Mucosa of gallbladder (tissue), 1 donor: ENCODE measurements around the gene MPRIP. TPM values are rescaled to one million over a fixed set of nuclear protein-coding genes. Genes with fewer than 3 reads are reported as not detected.

ENCODE experiments used
- DNase-seq: peaks from one replicate; pipeline ENCODE4 v3.0.0-alpha.2; 2020; ENCODE audit warnings: low spot score
- total RNA-seq: library from RNA; stranded (reverse); gene quantifications from one replicate; pipeline ENCODE4 v1.2.1, GENCODE V29; 2021
- donor health status: DM: no; HTN: no; CAD: no.

The MPRIP gene
- total RNA-seq, 1 donor from 2014 or later, result 263 TPM

DNA sequence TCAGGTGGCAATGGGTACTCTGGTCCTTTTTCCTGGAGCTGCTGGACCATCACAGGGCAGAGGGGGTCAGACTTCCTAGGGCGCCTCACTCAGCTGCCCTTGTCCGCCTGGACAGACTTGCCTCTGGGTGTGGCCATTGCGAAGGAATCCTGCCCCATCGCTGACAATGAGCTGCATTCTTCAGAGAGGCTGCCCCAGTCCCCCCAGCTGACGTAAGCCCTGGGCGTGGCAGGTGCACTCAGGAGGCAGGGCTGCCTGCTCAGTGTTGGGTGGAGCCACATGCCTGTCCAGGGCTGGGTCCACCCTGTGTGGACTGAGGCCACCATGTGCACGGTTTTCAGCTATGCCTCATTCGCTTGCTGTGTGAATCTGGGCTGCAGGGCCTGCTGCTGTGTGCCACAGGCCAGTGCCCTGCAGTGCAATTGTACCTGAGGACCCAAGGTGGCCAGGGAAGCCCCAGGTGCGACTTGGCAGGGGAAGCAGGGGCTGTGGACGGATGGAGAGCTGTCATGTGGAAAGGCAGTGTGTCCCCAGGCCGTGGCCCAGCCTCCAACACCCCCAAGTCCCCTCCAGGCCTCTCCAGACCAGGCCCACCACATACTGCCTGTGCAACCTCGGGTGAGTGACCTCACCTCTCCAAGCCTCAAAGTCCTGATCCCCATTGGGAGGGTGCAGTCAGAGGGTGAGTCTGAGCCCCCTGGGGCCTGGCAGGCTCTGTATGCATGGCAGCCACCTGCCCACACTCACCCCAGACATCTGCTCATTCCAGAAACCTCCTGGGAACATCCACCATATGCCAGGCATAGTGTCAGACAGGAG lies 14.0 kb upstream of the MPRIP start:
- peak; percentile 94 for DNase-seq

- DNase-seq, result no peak
Measured at GRCh38 chr17:17028878-17029535, 13.2 kb upstream of the MPRIP start.

- no peak for DNase-seq
Measured at GRCh38 chr17:17029938-17030337, 12.3 kb upstream of the MPRIP start.

GRCh38 chr17:17030515-17031211 lies 11.6 kb upstream of the MPRIP start:
- no peak for DNase-seq

DNA sequence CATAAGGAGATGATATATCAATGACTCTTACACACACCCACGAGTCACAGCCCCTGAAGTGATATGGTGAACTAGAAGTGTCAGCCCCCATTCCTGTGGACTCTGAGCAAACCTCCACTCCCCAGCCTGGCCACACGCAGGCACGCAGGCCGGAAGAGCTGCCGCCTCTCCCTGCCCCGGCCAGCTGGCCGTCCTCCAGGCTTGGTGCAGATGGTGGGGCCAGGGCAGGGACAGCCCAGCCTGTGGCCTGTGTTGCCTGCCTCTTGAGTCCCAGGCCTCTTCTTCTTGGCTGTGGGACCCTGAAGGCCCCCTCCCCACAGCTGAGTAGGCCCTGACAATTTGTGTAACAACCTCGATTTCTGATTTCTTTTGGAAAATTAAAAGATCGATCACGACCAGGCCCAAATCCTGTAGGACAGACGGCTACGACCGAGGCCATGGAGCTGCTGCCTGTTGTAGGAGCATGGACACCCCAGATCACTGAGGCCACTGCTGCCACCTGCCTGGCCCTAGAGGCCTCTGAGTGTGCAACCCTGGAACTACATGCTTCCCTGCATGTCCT lies 10.0 kb upstream of the MPRIP start:
- peak; percentile 67 for DNase-seq

GRCh38 chr17:17033466-17033865 lies 8.8 kb upstream of the MPRIP start:
- DNase-seq, result no peak

GRCh38 chr17:17034026-17034425 lies 8.2 kb upstream of the MPRIP start:
- no peak for DNase-seq

DNA sequence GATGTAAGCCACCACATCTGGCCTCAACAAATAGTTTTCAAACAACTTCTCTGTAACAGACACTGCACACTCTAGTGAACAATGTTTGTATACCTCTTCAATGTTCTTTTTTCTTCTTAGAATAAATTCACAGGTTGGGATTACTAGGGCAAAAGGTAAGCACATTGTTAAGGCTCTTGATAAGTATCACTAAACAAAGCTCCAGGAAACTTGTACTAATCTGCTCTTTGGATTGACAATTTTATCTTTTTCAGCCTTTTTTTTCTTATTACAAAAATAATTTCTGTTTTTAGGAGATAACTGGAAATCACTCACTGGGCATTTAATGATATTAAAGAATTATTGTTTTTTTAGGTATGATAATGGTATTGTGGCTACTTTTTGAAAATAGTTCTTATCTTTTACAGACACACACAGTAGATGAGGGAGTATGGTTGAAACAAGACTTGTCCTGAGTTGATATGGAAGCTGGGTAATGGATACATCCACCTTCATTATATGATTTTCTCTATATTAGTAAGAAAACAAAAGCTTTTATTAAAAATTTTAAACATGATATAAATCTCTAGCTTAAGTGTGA lies 7.7 kb upstream of the MPRIP start:
- DNase-seq, result no peak

DNA sequence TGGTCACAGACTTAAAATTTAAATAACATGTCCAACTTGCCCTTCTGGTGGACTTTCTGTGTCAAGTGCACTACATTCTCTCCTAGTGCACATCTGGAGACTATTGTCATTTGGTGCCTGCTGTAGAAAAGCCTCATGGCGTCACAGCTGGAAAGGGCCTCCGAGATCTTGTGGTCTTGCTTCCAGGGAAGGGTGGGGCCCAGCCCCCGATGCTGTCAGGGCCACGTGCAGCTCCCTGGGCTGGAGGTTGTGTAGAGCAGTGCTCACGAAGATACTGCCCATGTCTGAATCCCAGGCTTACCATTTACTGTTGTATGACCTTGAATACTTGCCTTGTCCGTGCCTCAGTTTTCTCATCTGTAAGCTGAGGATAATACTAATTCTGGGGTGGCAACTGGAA lies 6.8 kb upstream of the MPRIP start:
- DNase-seq, result no peak

GRCh38 chr17:17035920-17036523 lies 6.2 kb upstream of the MPRIP start:
- no peak for DNase-seq

DNA sequence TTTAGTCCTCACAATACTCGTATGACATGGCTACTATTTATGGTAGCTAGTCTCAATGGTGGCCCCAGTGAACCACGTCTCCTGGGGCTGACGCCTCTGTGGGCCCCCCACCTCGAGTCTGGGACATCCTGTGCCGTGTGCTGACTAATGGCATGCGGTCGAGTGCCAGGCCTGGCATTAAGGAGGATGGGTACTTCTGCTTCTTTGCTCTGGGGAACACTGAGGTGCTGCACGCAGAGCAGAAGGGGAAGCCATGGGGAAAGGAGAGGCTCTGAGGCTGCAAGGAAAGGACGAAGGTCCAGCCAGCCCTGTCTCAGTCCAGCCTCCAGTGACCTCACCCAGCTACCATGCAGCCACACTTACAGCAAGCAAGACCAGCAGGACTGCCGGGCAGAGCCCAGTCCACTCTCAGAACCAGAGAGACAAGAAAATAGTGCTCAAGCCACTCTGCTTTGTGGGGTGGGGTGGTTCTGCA lies 5.7 kb upstream of the MPRIP start:
- DNase-seq, result no peak

DNA sequence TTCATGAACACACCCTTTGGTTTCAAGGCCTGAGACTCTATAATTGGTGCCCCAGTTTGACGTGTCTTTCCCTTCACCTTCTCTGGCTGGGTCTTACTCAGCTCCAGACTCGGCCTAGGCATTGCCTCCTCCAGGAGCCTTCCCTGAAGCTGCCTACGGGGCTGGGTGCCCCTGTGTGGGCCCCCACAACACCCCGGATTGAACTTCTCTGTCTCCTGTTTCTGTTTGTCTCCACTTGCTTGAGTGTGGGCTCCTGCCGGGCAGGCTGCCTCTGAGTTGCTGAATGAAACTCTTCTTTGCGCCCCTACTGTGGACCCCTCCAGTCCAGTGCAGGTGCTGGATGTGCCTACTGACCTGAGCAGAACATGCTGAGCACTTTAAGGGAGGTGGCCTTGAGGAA lies 2.3 kb upstream of the MPRIP start:
- DNase-seq, result no peak

GRCh38 chr17:17041018-17041521 lies 1.2 kb upstream of the MPRIP start:
- DNase-seq, result no peak

DNA sequence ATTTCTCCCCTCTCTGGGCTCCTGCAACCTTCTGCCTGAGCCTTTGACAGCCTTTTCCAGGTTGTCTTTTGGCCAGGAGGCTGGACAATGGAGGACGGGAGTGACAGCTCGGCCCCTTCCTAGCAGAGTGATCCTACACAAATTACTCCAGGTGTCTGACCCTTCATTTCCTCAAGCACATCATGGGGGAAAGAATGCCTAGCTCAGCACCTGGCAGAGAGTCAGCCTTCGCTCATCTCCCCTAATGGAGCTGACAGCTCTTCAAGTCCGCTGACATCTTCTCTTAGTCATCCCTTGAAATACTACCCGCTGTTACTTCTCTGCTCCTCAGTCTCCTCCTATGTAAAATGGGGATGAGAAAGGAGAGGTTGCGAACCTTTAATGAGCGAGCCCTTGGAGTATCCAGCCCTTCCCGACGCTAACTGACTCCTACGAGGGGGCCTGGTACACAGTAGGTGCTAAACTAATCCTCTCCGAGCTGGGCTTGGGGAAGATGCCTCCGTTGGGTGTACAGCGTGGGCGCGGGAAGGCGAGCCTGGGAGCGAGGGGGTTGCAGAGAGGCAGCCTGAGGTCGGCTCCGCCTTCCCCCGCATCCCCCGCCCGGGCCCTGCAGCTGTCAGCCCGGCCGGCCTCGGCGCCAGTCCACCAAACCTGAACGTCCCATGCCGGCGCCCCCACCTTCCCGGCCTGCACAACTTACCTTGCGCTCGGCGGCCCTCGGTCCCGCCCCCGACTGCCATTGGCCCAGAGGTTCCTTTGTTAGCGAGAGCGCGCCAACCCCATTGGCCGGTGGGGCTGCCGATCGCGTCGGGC lies 480 bp upstream of the MPRIP start:
- DNase-seq, result peak; percentile 99

GRCh38 chr17:17042851-17043460 lies 699 bp downstream of the MPRIP start:
- no peak for DNase-seq

DNA sequence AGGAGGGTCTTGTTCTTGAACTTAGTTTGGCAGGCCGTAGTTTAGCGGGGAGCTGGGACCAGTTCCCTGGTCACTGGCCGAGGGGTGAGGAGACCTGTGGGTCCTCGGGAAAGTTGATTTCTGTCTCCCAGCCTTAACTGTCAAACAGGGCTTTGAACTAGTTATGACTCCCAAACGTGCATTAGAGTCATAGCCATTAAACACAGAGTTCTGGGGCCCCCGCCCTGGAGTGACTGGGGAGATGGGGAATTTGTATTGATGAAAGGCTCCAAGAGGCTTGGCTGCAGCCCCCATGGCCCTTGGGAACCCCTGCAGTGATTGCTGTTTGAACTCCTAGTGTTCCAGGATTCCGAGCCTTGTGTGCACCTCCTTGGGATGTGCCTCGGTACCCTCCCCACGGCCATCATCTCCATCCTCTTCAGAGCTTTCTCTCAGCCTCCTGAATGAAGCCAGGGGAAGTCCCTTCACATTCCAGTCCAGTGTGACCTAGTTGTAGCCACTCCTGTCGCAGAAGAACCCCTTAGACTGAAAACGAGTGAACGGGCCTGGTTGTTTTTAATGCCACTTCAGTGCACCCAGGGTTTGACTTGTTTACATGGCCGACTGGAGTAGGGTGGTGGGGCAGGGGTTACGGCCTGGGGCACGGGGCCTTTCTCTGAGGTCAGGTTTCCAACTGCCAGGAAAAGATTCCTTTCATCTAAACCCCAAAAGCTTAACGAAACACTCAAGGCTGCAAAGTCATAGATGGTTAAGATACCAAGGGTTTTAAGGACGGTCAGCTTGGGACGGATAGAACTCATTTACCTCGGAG lies 1.4 kb downstream of the MPRIP start:
- no peak for DNase-seq

DNA sequence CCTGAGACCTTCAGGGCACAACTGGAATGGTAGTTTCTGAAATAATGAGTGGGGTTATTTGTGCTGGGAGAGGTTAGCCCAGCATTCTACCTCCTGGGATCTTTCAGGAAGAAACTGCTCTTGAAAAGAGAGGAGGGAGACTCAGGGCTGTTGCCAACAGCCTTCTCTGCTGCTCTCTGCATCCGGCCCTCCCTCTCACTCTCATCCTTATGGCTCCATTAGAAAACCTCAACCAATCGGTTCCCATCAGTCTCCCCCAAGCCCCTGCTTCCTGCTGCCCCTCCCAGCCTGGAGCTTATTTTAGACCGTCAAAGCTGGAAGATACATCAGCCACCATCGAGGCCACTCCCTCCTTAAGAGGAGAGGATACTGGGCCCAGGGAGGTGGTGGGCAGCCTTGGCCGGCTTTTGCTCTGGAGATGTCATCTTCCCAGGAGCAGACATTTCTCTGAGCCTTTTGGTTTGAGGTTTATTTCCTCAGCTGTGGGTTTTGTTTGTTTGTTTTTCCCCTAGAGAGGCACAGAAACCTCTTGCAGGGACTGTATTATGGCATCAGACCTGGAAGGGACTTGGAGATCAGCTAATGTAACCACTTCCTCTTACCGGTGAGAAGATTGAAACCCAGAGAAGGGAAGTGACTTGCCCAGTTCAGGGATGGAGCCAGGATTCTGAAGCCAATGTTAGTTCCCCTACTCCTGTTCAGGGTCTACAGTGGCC lies 2.7 kb downstream of the MPRIP start:
- DNase-seq, result no peak

GRCh38 chr17:17048106-17048505 lies 5.8 kb downstream of the MPRIP start:
- DNase-seq, result no peak
